Measurements from ENCODE around the gene PACSIN1.

DNA sequence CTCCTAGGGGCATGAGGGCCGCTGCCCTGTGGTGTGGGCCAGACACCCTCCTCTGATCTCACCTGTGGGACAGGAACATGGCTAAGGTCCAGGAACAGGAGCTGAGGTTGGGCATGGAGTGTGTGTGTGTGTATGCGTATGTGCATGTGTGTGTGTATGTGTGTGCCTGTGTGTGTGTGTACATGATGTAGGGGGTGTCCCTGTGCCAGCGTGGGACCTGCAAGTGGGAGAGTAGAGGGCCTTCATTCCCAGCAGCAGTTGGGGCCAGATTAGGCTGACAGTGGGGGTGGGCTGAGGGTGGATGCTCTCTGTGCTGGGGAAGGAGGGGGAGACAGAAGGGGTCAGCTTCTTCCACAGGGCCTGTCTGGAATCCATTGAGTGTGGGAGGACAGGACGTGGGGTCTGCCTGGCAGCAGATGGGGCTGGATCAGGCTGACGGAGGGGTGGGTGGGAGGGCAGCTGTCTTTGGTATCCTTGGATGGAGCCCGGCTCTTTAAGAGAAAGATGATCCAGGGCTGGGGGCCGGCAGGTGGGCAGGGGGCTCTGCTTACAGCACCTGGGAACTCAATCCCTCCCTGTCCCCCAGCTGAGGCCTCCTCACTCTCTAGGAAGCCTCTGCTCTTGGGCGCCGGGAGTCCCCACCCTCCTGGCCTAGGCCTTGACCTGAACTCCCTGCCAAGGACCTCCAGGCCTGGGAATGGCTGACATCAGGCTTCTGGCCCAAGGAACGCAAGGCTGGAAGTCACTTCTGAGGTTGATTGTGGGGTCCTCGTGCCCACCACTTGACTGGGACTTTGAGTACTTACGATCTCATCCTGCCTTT lies 46.2 kb downstream of the PACSIN1 start:
- TF ChIP-seq GATA3 (IDR thresholded peaks at IDR 0.05; ENCODE audit: low read depth, low read length) (no peak), GATA2 (IDR thresholded peaks at IDR 0.05; ENCODE audit: low read depth, low read length) (no peak)

Data from SH-SY5Y (cell line).